HCT116 (cell line): ENCODE measurements around the gene RCE1. TPM values are rescaled to one million over a fixed set of nuclear protein-coding genes. Genes with fewer than 3 reads are reported as not detected.

Source experiments
- ATAC-seq: fragments of 200-7000 bp; cut with Tn5 transposase; 2 replicates; pipeline ENCODE4 v1.9.1; 2020; ENCODE audit warnings: mild to moderate bottlenecking, moderate library complexity
- BruUV-seq: library from RNA; stranded (reverse); fragments of 400-500 nt; replicated peaks from 2 replicates; lab custom pipeline; 2021; lab: Mats Ljungman, UMichigan
- CTCF ChIA-PET: fragments of 300-600 bp; sonication (Branson Sonifier 250); formaldehyde crosslinking; loops from one replicate; lab custom pipeline; 2021; ENCODE audit warnings: antibody characterized with exemption; lab: Charles Lee
- POLR2A ChIA-PET: fragments of 300-600, 350-600 bp; sonication (Branson Sonifier 250); formaldehyde crosslinking; loops from one replicate; lab custom pipeline; 2021; ENCODE audit warnings: antibody characterized with exemption; lab: Charles Lee
- RAD21 ChIA-PET, 2 experiments: fragments of 300-600 bp; sonication (Branson Sonifier 250); formaldehyde crosslinking; loops; one replicate each; lab custom pipeline; 2023; ENCODE audit warnings: low total read pairs in 2 of 2; ENCODE audit not compliant: uncharacterized antibody in 2 of 2, unreplicated experiment in 2 of 2, low non-redundant PET in 1 of 2; lab: Charles Lee
- DNase-seq: peaks from one replicate; pipeline ENCODE4 v3.0.0-alpha.2; 2010; ENCODE audit warnings: low read depth, low spot score
- H2AFZ ChIP-seq: fragments of 200-600 bp; shearing (Covaris generic), sonication (generic); 2 replicates; pipeline ENCODE4 v1.6.1; 2017; ENCODE audit warnings: low read depth, mixed run types, mixed read lengths, antibody characterized with exemption, low read length; ENCODE audit not compliant: poor library complexity, severe bottlenecking
- H3K27ac ChIP-seq: 2 replicates; pipeline ENCODE4 v1.5.1; 2012; ENCODE audit warnings: low read depth, low read length
- H3K27me3 ChIP-seq: fragments of 200-600 bp; sonication (generic); 2 replicates; pipeline ENCODE4 v1.6.1; 2016; ENCODE audit warnings: mixed run types, low read length, mixed read lengths; ENCODE audit not compliant: insufficient read depth
- H3K36me3 ChIP-seq, 2 experiments: fragments of 200-500 bp in 1 of 2; fragments of 200-600 bp in 1 of 2; sonication (Bioruptor generic) in 1 of 2; sonication (generic) in 1 of 2; 2 replicates each; pipeline versions ENCODE4 v1.5.1 to v1.6.1; 2014 to 2016; ENCODE audit warnings: low read length in 2 of 2, inconsistent platforms in 1 of 2, mixed read lengths in 1 of 2, mixed run types in 1 of 2; ENCODE audit not compliant: insufficient read depth in 2 of 2, control insufficient read depth in 1 of 2
- H3K4me1 ChIP-seq, 2 experiments: fragments of 200-600 bp in 1 of 2; sonication (generic) in 1 of 2; 2 replicates each; pipeline versions ENCODE4 v1.5.1 to v1.6.1; 2012 to 2017; ENCODE audit warnings: low read length in 2 of 2, inconsistent platforms in 1 of 2, mild to moderate bottlenecking in 1 of 2, mixed read lengths in 1 of 2, mixed run types in 1 of 2, moderate library complexity in 1 of 2; ENCODE audit not compliant: insufficient read depth in 2 of 2, control insufficient read depth in 1 of 2
- H3K4me2 ChIP-seq: fragments of 200-600 bp; sonication (generic); 2 replicates; pipeline ENCODE4 v1.6.1; 2017; ENCODE audit warnings: mixed run types, low read length, mixed read lengths
- H3K4me3 ChIP-seq, 2 experiments: fragments of 200-600 bp in 1 of 2; sonication (generic) in 1 of 2; replicated peaks in 1 of 2; 2 replicates each; pipeline ENCODE4 v1.5.1; 2011 to 2016; ENCODE audit warnings: low read length in 2 of 2, control low read depth in 1 of 2, low read depth in 1 of 2, mild to moderate bottlenecking in 1 of 2, mixed read lengths in 1 of 2, mixed run types in 1 of 2
- H3K79me2 ChIP-seq: fragments of 200-600 bp; sonication (generic); 2 replicates; pipeline ENCODE4 v1.6.1; 2017; ENCODE audit warnings: mild to moderate bottlenecking, mixed run types, low read length, moderate library complexity, mixed read lengths; ENCODE audit not compliant: insufficient read depth
- H3K9ac ChIP-seq: fragments of 200-600 bp; sonication (generic); 2 replicates; pipeline ENCODE4 v1.6.1; 2016; ENCODE audit warnings: low read length, mixed read lengths
- H3K9me2 ChIP-seq: fragments of 200-600 bp; sonication (generic), shearing (Covaris generic); 2 replicates; pipeline ENCODE4 v1.6.1; 2017; ENCODE audit warnings: mixed run types, mild to moderate bottlenecking, moderate library complexity; ENCODE audit not compliant: insufficient read depth
- H3K9me3 ChIP-seq, 2 experiments: fragments of 200-500 bp in 1 of 2; fragments of 200-600 bp in 1 of 2; sonication (Bioruptor generic) in 1 of 2; sonication (generic) in 1 of 2; 2 replicates each; pipeline ENCODE4 v1.6.1; 2014 to 2017; ENCODE audit warnings: low read length in 2 of 2, mixed read lengths in 2 of 2, inconsistent platforms in 1 of 2, low read depth in 1 of 2, mild to moderate bottlenecking in 1 of 2, mixed run types in 1 of 2, moderate library complexity in 1 of 2; ENCODE audit not compliant: control insufficient read depth in 1 of 2, insufficient read depth in 1 of 2
- H4K20me1 ChIP-seq: fragments of 200-600 bp; sonication (generic), shearing (Covaris generic); 2 replicates; pipeline ENCODE4 v1.6.1; 2017; ENCODE audit warnings: mixed run types, mild to moderate bottlenecking, moderate library complexity; ENCODE audit not compliant: insufficient read depth
- EGR1 ChIP-seq: IDR thresholded peaks from 2 replicates; pipeline ENCODE4 v1.6.1; 2012; ENCODE audit warnings: low read depth
- POLR2AphosphoS5 ChIP-seq: IDR thresholded peaks from 2 replicates; pipeline ENCODE4 v1.6.1; 2011; ENCODE audit warnings: mild to moderate bottlenecking, low read depth, low read length, moderate library complexity
- SIN3A ChIP-seq: IDR thresholded peaks from 2 replicates; pipeline ENCODE4 v1.6.1; 2012; ENCODE audit warnings: low read depth
- YY1 ChIP-seq: IDR thresholded peaks from 2 replicates; pipeline ENCODE4 v1.6.1; 2011; ENCODE audit warnings: low read length, low read depth, moderate library complexity, mild to moderate bottlenecking; ENCODE audit not compliant: insufficient replicate concordance; ENCODE audit errors: extremely low read depth
- ZFX ChIP-seq: fragments of 450-650 bp; IDR thresholded peaks from 2 replicates; pipeline ENCODE4 v1.6.1; 2017
- intact Hi-C: fragments of 100-400 bp; cut with micrococcal nuclease; formaldehyde crosslinking; loops from 2 replicates; pipeline ENCODE4 v1.10.0; 2022
- total RNA-seq: library from RNA; stranded (reverse); gene quantifications from one replicate; pipeline ENCODE4 v1.2.1, GENCODE V29; 2021; ENCODE audit not compliant: unreplicated experiment
- TF ChIP-seq, protein P1 (sequence below): IDR thresholded peaks from 2 replicates; pipeline ENCODE4 v1.6.1; 2012; ENCODE audit warnings: low read depth
- TF ChIP-seq, protein P2 (sequence below): IDR thresholded peaks from 2 replicates; pipeline ENCODE4 v1.6.1; 2011; ENCODE audit warnings: mild to moderate bottlenecking, low read length, moderate library complexity; ENCODE audit not compliant: insufficient replicate concordance; ENCODE audit errors: extremely low read depth
- TF ChIP-seq, protein P3 (sequence below): IDR thresholded peaks from 2 replicates; pipeline ENCODE4 v1.6.1; 2012

RCE1 gene
- total RNA-seq, 1 experiment from 2014 or later, result 35.3 TPM

DNA sequence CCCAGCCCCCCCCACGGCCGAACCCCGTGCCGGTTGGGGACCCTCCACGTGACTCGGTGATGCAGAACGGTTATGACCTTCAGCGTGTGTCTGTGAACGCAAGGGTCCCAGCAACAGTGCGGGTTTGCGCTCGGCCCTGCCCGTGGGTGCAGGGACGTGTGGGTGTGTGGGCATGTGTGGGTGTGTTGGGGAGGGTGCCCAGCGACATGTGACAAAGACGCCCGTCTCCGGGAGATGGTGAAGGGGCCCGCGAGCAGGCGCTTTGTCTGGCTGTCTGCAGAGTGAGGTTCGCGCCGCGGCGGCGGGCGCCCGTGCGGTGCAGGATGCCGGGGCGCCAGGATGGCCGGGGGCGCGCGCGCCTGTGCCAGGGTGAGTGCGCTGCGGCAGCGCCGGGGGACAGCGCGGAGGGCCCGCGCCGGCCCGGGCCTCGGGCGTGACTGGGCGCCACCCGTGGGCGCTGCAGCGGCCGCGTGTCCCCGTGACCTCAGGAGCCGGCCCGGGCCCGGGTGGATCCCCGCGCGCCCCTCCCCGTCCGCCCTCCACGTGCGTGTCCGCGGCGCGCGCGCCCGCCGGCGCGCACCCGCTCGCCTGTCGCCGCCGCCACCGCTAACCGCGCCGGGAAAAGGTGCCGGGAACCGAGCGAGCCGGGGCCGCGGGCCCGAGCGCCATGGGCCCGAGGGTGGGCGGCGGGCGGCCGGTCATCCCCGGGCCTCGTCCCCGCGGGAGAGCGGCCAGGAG lies 13.4 kb downstream of the RCE1 start, which contains the start of gene LRFN4:
Gene LRFN4, plus strand, starts transcription at position 569 of the 738 bp plus-strand sequence. CDS start 681 bp downstream, outside the sequence.
- RAD21 ChIA-PET, result interaction anchor here in 1 of 2 experiments (1.1 kb wide), 1 partner anchor 26 kb away, joined by 3 read pairs; no protein-coding TSS in a partner anchor
- TF ChIP-seq EGR1 (peak; percentile 89), ZFX (peak; percentile 64; the same call in 1 of the 2 replicates), SIN3A (no peak; the same call in 1 of the 2 replicates), POLR2AphosphoS5 (no peak), YY1 (no peak)
- TF ChIP-seq, protein P1, sequence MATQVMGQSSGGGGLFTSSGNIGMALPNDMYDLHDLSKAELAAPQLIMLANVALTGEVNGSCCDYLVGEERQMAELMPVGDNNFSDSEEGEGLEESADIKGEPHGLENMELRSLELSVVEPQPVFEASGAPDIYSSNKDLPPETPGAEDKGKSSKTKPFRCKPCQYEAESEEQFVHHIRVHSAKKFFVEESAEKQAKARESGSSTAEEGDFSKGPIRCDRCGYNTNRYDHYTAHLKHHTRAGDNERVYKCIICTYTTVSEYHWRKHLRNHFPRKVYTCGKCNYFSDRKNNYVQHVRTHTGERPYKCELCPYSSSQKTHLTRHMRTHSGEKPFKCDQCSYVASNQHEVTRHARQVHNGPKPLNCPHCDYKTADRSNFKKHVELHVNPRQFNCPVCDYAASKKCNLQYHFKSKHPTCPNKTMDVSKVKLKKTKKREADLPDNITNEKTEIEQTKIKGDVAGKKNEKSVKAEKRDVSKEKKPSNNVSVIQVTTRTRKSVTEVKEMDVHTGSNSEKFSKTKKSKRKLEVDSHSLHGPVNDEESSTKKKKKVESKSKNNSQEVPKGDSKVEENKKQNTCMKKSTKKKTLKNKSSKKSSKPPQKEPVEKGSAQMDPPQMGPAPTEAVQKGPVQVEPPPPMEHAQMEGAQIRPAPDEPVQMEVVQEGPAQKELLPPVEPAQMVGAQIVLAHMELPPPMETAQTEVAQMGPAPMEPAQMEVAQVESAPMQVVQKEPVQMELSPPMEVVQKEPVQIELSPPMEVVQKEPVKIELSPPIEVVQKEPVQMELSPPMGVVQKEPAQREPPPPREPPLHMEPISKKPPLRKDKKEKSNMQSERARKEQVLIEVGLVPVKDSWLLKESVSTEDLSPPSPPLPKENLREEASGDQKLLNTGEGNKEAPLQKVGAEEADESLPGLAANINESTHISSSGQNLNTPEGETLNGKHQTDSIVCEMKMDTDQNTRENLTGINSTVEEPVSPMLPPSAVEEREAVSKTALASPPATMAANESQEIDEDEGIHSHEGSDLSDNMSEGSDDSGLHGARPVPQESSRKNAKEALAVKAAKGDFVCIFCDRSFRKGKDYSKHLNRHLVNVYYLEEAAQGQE, result no peak
- TF ChIP-seq, protein P2, sequence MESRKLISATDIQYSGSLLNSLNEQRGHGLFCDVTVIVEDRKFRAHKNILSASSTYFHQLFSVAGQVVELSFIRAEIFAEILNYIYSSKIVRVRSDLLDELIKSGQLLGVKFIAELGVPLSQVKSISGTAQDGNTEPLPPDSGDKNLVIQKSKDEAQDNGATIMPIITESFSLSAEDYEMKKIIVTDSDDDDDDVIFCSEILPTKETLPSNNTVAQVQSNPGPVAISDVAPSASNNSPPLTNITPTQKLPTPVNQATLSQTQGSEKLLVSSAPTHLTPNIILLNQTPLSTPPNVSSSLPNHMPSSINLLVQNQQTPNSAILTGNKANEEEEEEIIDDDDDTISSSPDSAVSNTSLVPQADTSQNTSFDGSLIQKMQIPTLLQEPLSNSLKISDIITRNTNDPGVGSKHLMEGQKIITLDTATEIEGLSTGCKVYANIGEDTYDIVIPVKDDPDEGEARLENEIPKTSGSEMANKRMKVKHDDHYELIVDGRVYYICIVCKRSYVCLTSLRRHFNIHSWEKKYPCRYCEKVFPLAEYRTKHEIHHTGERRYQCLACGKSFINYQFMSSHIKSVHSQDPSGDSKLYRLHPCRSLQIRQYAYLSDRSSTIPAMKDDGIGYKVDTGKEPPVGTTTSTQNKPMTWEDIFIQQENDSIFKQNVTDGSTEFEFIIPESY, result no peak
- TF ChIP-seq, protein P3, sequence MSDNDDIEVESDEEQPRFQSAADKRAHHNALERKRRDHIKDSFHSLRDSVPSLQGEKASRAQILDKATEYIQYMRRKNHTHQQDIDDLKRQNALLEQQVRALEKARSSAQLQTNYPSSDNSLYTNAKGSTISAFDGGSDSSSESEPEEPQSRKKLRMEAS, result peak; percentile 21; the same call in 1 of the 2 replicates
- no peaks in the 10 kb centered on the region for H4K20me1 ChIP-seq
- H3K9me3 ChIP-seq, result no peaks in the 10 kb centered on the region
- H3K4me2 ChIP-seq, result peak within 1 kb of the TSS; percentile 91
- DNase-seq, result no peak
- POLR2A ChIA-PET, result interaction anchor here (0.7 to 1.4 kb wide), 7 partner anchors 10 to 199 kb away, joined by 3 to 7 read pairs (median 4); partner anchors contain the start of gene RCE1
- no TSS peak for BruUV-seq
- intact Hi-C loops, result no loop called here
- H3K4me1 ChIP-seq, result peaks cover 11 to 30% of the 10 kb centered on the region in 2 experiments
- H3K79me2 ChIP-seq, result peaks cover 23% of the 10 kb centered on the region
- CTCF ChIA-PET, result interaction anchor here (1.0 to 1.1 kb wide), 3 partner anchors 27 to 165 kb away, joined by 3 to 4 read pairs (median 3); no protein-coding TSS in a partner anchor
- H3K9ac ChIP-seq, result peak within 1 kb of the TSS; percentile 95
- peak; percentile 52 for ATAC-seq
- H3K9me2 ChIP-seq, result no peaks in the 10 kb centered on the region
- H3K4me3 ChIP-seq, result peak within 1 kb of the TSS; percentile 66 to 74
- no peaks in the 10 kb centered on the region for H3K27me3 ChIP-seq
- no peak within 1 kb of the TSS for H2AFZ ChIP-seq
- H3K36me3 ChIP-seq, result peaks cover 0 to 4% of the 10 kb centered on the region in 2 experiments; a peak in 1 of 4 replicates
- peak within 1 kb of the TSS; percentile 97 for H3K27ac ChIP-seq
